K562 (cell line): ENCODE data around the gene C16orf95. TPM values are rescaled to one million over a fixed set of nuclear protein-coding genes. Genes with fewer than 3 reads are reported as not detected.

Experiments used
- ATAC-seq: fragments of 200-7000 bp; cut with Tn5 transposase; 3 replicates; pipeline ENCODE4 v1.9.1; 2020; ENCODE audit warnings: moderate library complexity
- BruUV-seq: library from RNA; stranded (reverse); fragments of 400-500 nt; replicated peaks from 2 replicates; lab custom pipeline; 2021; lab: Mats Ljungman, UMichigan
- CTCF ChIA-PET: fragments of 300-600 bp; formaldehyde crosslinking; extraction: SDS; loops from one replicate; lab custom pipeline; 2021; ENCODE audit warnings: low intra/inter-chr PET ratio; lab: Yijun Ruan, JAX
- POLR2A ChIA-PET: fragments of 300-600, 350-650 bp; sonication (Branson Sonifier 250); formaldehyde crosslinking; extraction: SDS; loops from one replicate; lab custom pipeline; 2021; ENCODE audit warnings: antibody characterized with exemption, inconsistent platforms; lab: Yijun Ruan, JAX
- DNase-seq, 4 experiments: peaks; one replicate each; pipeline versions ENCODE4 v3.0.0 to v3.0.0-alpha.2; 2011 to 2018; ENCODE audit warnings: low spot score in 3 of 4, mixed read lengths in 3 of 4; ENCODE audit errors: extremely low read depth in 1 of 4
- FAIRE-seq: peaks from 2 replicates; lab custom pipeline; 2011; peaks lifted over from hg19 to GRCh38; lab: Jason Lieb, UNC
- H2AFZ ChIP-seq: 2 replicates; pipeline ENCODE4 v1.6.0; 2011; ENCODE audit warnings: low read depth, low read length, control low read depth, inconsistent platforms
- H3K27ac ChIP-seq: fragments of 200-600 bp; 3 replicates; pipeline ENCODE4 v1.8.0; 2011; ENCODE audit warnings: low read depth, mild to moderate bottlenecking, control low read depth, inconsistent platforms, low read length, moderate library complexity, mixed read lengths; ENCODE audit errors: extremely low read depth
- H3K27me3 ChIP-seq, 2 experiments: fragments of 300-600 bp in 1 of 2; 2 replicates in 1 of 2; 3 replicates in 1 of 2; pipeline versions ENCODE4 v1.6.0 to v1.8.0; 2011; ENCODE audit warnings: inconsistent platforms in 2 of 2, low read length in 2 of 2, mild to moderate bottlenecking in 1 of 2, mixed read lengths in 1 of 2, moderate library complexity in 1 of 2; ENCODE audit not compliant: control insufficient read depth in 2 of 2, insufficient read depth in 2 of 2
- H3K36me3 ChIP-seq: fragments of 300-600 bp; 3 replicates; pipeline ENCODE4 v1.8.0; 2011; ENCODE audit warnings: mild to moderate bottlenecking, low read length, inconsistent platforms; ENCODE audit not compliant: control insufficient read depth, insufficient read depth
- H3K4me1 ChIP-seq, 2 experiments: fragments of 200-600 bp in 1 of 2; replicated peaks in 1 of 2; 2 replicates in 1 of 2; 3 replicates in 1 of 2; pipeline versions ENCODE4 v1.5.1 to v1.8.0; 2011; ENCODE audit warnings: inconsistent platforms in 2 of 2, low read length in 2 of 2, mild to moderate bottlenecking in 1 of 2, mixed read lengths in 1 of 2, moderate library complexity in 1 of 2; ENCODE audit not compliant: control insufficient read depth in 2 of 2, insufficient read depth in 2 of 2
- H3K4me2 ChIP-seq: 2 replicates; pipeline ENCODE4 v1.6.1; 2011; ENCODE audit warnings: low read length, control low read depth, inconsistent platforms, mixed read lengths; ENCODE audit not compliant: insufficient read depth
- H3K4me3 ChIP-seq: fragments of 200-600 bp; sonication (generic), shearing (Covaris generic); 2 replicates; pipeline ENCODE4 v1.5.1; 2016; ENCODE audit warnings: control low read depth, inconsistent platforms
- H3K79me2 ChIP-seq: fragments of 200-600 bp; 3 replicates; pipeline ENCODE4 v1.8.0; 2011; ENCODE audit warnings: low read length, inconsistent platforms; ENCODE audit not compliant: control insufficient read depth, insufficient read depth
- H3K9ac ChIP-seq, 2 experiments: 2 replicates each; pipeline versions ENCODE4 v1.6.0 to v1.6.1; 2011; ENCODE audit warnings: low read depth in 2 of 2, low read length in 2 of 2, control low read depth in 1 of 2, inconsistent platforms in 1 of 2, mild to moderate bottlenecking in 1 of 2, mixed read lengths in 1 of 2; ENCODE audit not compliant: insufficient read depth in 1 of 2
- H3K9me1 ChIP-seq: one replicate; pipeline ENCODE4 v1.6.0; 2011; ENCODE audit warnings: inconsistent platforms, mild to moderate bottlenecking, low read length, moderate library complexity; ENCODE audit not compliant: control insufficient read depth, insufficient read depth
- H3K9me3 ChIP-seq: replicated peaks from 2 replicates; pipeline ENCODE4 v1.5.1; 2011; ENCODE audit warnings: low read depth, low read length, inconsistent platforms; ENCODE audit not compliant: control insufficient read depth, insufficient read depth
- H4K20me1 ChIP-seq: replicated peaks from 2 replicates; pipeline ENCODE4 v1.6.1; 2011; ENCODE audit warnings: low read length, inconsistent platforms, mixed read lengths; ENCODE audit not compliant: control insufficient read depth, insufficient read depth
- ETS2 ChIP-seq: IDR thresholded peaks from 2 replicates; pipeline ENCODE4 v1.6.1; 2016; ENCODE audit warnings: borderline replicate concordance, missing genetic modification characterization, mild to moderate bottlenecking, moderate library complexity, missing compliant biosample characterization; ENCODE audit not compliant: poor library complexity, severe bottlenecking
- GABPA ChIP-seq: fragments of 200-800 bp; sonication (Bioruptor generic); conservative IDR thresholded peaks from 2 replicates; pipeline ENCODE4 v1.6.1; 2016; ENCODE audit warnings: low read depth, missing genetic modification characterization, missing compliant biosample characterization
- HNRNPLL ChIP-seq: fragments of 200-400 bp; formaldehyde crosslinking; IDR thresholded peaks from 2 replicates; pipeline ENCODE4 v1.6.1; 2017; ENCODE audit warnings: low read length, low read depth, mild to moderate bottlenecking; ENCODE audit not compliant: poor library complexity, severe bottlenecking
- MAZ ChIP-seq, 2 experiments: fragments of 450-650 bp in 1 of 2; sonication (generic) in 1 of 2; formaldehyde crosslinking; IDR thresholded peaks in 1 of 2; conservative IDR thresholded peaks in 1 of 2; 2 replicates each; pipeline versions ENCODE4 v1.4.0 to v1.5.0; 2020; ENCODE audit warnings: mild to moderate bottlenecking in 1 of 2, missing genetic modification reagents in 1 of 2
- POLR2G ChIP-seq: fragments of 200-400 bp; formaldehyde crosslinking; IDR thresholded peaks from 2 replicates; pipeline ENCODE4 v1.6.1; 2017; ENCODE audit warnings: low read depth, mild to moderate bottlenecking, antibody characterized with exemption, low read length, moderate library complexity
- POLR3G ChIP-seq: IDR thresholded peaks from 2 replicates; pipeline ENCODE4 v1.6.1; 2011; ENCODE audit not compliant: insufficient read length, insufficient replicate concordance; ENCODE audit errors: extremely low read depth
- RBM22 ChIP-seq: fragments of 200-400 bp; formaldehyde crosslinking; IDR thresholded peaks from 2 replicates; pipeline ENCODE4 v1.6.1; 2018; ENCODE audit warnings: low read length, low read depth; ENCODE audit not compliant: poor library complexity, severe bottlenecking
- TRIM28 ChIP-seq: fragments of 450-650 bp; IDR thresholded peaks from 2 replicates; pipeline ENCODE4 v1.6.1; 2017
- ZEB2 ChIP-seq: fragments of 450-650 bp; IDR thresholded peaks from 2 replicates; pipeline ENCODE4 v1.6.1; 2016
- WGBS: fragments of 100-300 bp; shearing (Covaris generic); methylation state at CpG from one replicate; pipeline ENCODE4 v1.1.6; 2016; ENCODE audit warnings: low coverage, mixed read lengths; ENCODE audit not compliant: insufficient coverage; ENCODE audit errors: missing lambda C conversion rate; 5-methylcytosine and 5-hydroxymethylcytosine counted together
- in situ Hi-C: fragments of 300-500 bp; cut with MboI; formaldehyde crosslinking; loops from 4 replicates; pipeline ENCODE4 v1.15.0; 2018; ENCODE audit warnings: inconsistent platforms, mixed read lengths
- intact Hi-C: fragments of 100-400 bp; cut with micrococcal nuclease; formaldehyde crosslinking; loops from 2 replicates; pipeline ENCODE4 v1.14.2; 2022
- polyA plus RNA-seq, 8 experiments: library from polyadenylated mRNA; depleted of rRNA in 4 of 8; stranded (reverse) in 5 of 8; unstranded in 3 of 8; fragments of >200 nt; fragmentation: Nextera tagmentation in 2 of 8; fragmentation: Illumina TruSeq in 1 of 8; extraction: Ambion mirVana in 2 of 8; extraction: Trizol in 1 of 8; gene quantifications; 2 replicates each; pipeline versions ENCODE4 v1.2.1 to v1.2.3, GENCODE V29; 2011 to 2014; ENCODE audit warnings: inconsistent platforms in 1 of 8, missing spikeins in 1 of 8
- total RNA-seq, 7 experiments: library from RNA; depleted of rRNA in 6 of 7; stranded (reverse); fragments of >200 nt in 6 of 7; fragmentation: Illumina TruSeq in 2 of 7; extraction: Trizol in 2 of 7; gene quantifications; 2 replicates each; pipeline versions ENCODE4 v1.2.1 to v1.2.3, GENCODE V29; 2011 to 2021; ENCODE audit warnings: low replicate concordance in 1 of 7
- TF ChIP-seq, protein P1 (sequence below): fragments of 250-450 bp; sonication (Bioruptor Pico); IDR thresholded peaks from 2 replicates; pipeline ENCODE4 v1.9.0; 2021; ENCODE audit warnings: mild to moderate bottlenecking
- TF ChIP-seq, protein P2 (sequence below): fragments of 250-450 bp; sonication (Bioruptor Pico); IDR thresholded peaks from 2 replicates; pipeline ENCODE4 v1.8.0; 2021; ENCODE audit warnings: borderline replicate concordance, mild to moderate bottlenecking, moderate library complexity; ENCODE audit not compliant: poor library complexity, severe bottlenecking
- TF ChIP-seq, protein P3 (sequence below): fragments of 450-650 bp; formaldehyde crosslinking; IDR thresholded peaks from 2 replicates; pipeline ENCODE4 v1.4.0; 2022; ENCODE audit warnings: missing genetic modification characterization

Gene C16orf95
- total and polyA plus RNA-seq, 9 of the 15 experiments (the other 6 are each of a cell fraction or from before 2014, with no cell fraction given): 6.5 to 20.5 (median 9.4) TPM

DNA sequence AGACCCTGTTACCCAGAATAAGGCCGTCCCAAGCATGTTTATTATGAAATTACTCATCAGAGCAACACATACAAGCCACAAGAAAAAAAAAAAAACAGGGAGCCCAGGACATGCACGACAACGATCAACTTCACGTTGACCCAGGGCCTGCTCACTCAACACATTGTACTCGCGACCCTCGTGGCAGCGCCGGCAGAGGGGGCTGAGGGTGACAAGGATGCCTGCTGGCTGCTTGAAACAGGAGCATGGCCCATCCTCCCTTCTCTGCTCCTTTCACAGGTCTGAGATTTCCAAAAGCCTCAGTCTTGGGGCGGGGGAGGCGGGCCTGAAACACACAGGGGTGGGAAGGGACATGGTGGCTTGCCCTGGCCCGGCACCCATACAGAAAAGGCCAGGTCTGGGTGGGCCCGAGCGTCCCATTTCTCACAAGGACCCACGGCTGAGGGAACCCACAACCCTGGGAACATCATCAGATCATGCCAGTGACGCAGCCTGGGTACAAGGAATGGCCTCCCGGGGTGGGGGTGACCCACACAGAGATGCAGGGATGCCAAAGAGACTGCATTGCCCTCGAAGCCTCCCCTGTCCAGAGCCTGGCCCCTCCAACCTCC is 21.1 kb upstream of the C16orf95 start:
- no peak overlapping the region for H3K27ac ChIP-seq
- POLR2A ChIA-PET: interaction anchor here (1.2 kb wide), 1 partner anchor 14 kb away, joined by 3 read pairs; no protein-coding TSS in a partner anchor
- H3K4me1 ChIP-seq: peaks cover 0 to 5% of the 10 kb centered on the region in 2 experiments; a peak in 1 of 5 replicates
- CTCF ChIA-PET: interaction anchor here (0.7 kb wide), 1 partner anchor 57 kb away, joined by 3 read pairs; no protein-coding TSS in a partner anchor
- BruUV-seq: no TSS peak
- no peaks in the 10 kb centered on the region for H3K9me3 ChIP-seq
- intact Hi-C loops: no loop called here
- 89% methylated on average over 6 of the region's 18 CpGs for WGBS
- no peak overlapping the region for H2AFZ ChIP-seq
- peaks cover 4% of the 10 kb centered on the region for H4K20me1 ChIP-seq
- FAIRE-seq: no peak
- H3K9me1 ChIP-seq: no peaks in the 10 kb centered on the region
- in situ Hi-C loops: no loop called here
- H3K36me3 ChIP-seq: peaks cover 70% of the 10 kb centered on the region; the same call in 2 of the 3 replicates
- no peak overlapping the region for H3K9ac ChIP-seq
- no peak overlapping the region for H3K4me2 ChIP-seq
- no peaks in the 10 kb centered on the region for H3K79me2 ChIP-seq
- no peaks in the 10 kb centered on the region for H3K27me3 ChIP-seq
- no peak overlapping the region for H3K4me3 ChIP-seq
- TF ChIP-seq POLR2G (0 out of 2 replicates have a peak, but pooled peaks have one; percentile 17), ZEB2 (no peak)
- TF ChIP-seq, protein P1, sequence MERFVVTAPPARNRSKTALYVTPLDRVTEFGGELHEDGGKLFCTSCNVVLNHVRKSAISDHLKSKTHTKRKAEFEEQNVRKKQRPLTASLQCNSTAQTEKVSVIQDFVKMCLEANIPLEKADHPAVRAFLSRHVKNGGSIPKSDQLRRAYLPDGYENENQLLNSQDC (CRISPR knock-in tag): no peak
- no peak for DNase-seq
- no peak for ATAC-seq

DNA sequence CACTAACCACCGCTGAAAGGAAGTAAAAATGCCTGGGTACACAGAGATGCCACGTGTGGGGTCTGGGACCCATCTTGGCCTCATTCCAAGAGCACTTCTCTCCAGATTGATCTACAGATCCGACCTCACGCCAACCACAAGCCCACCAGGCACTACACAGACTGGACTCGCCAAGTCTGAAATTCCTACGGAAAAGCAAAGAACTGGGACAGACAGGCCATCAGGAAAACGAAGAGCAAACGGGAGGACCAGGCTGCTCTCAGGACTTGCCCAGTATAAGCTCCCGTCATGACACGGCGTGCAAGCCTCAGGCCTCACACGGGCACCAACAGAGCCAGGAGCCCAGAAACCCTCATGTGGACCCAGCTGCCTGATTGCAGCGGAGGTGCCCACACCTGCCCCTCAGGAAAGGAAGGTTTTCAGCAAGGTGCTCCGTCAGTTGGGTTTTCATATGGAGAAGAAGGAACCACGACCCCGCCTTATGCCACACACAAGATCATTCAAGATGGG is 20.1 kb upstream of the C16orf95 start:
- no peak overlapping the region; a peak in 1 of 4 replicates for H3K9ac ChIP-seq
- no peak overlapping the region for H2AFZ ChIP-seq
- DNase-seq: no peak
- peaks cover 0 to 8% of the 10 kb centered on the region in 2 experiments; a peak in 1 of 5 replicates for H3K4me1 ChIP-seq
- CTCF ChIA-PET: no interaction called here
- no peak for ATAC-seq
- 84% methylated on average over 16 of the region's 16 CpGs for WGBS
- POLR2A ChIA-PET: interaction anchor here (1.1 kb wide), 1 partner anchor 47 kb away, joined by 3 read pairs; no protein-coding TSS in a partner anchor
- H3K9me3 ChIP-seq: no peaks in the 10 kb centered on the region
- no peak for FAIRE-seq
- no peaks in the 10 kb centered on the region for H3K27me3 ChIP-seq
- no TSS peak for BruUV-seq
- no peaks in the 10 kb centered on the region for H3K79me2 ChIP-seq
- no peak overlapping the region for H3K4me2 ChIP-seq
- in situ Hi-C loops: no loop called here
- no peaks in the 10 kb centered on the region for H3K9me1 ChIP-seq
- H3K4me3 ChIP-seq: no peak overlapping the region
- peaks cover 68% of the 10 kb centered on the region; the same call in 2 of the 3 replicates for H3K36me3 ChIP-seq
- intact Hi-C loops: no loop called here
- H3K27ac ChIP-seq: no peak overlapping the region
- H4K20me1 ChIP-seq: peaks cover 4% of the 10 kb centered on the region
- TF ChIP-seq, protein P2, sequence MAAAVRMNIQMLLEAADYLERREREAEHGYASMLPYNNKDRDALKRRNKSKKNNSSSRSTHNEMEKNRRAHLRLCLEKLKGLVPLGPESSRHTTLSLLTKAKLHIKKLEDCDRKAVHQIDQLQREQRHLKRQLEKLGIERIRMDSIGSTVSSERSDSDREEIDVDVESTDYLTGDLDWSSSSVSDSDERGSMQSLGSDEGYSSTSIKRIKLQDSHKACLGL (CRISPR knock-in tag): no peak
- TF ChIP-seq GABPA: no peak
- TF ChIP-seq, protein P3, sequence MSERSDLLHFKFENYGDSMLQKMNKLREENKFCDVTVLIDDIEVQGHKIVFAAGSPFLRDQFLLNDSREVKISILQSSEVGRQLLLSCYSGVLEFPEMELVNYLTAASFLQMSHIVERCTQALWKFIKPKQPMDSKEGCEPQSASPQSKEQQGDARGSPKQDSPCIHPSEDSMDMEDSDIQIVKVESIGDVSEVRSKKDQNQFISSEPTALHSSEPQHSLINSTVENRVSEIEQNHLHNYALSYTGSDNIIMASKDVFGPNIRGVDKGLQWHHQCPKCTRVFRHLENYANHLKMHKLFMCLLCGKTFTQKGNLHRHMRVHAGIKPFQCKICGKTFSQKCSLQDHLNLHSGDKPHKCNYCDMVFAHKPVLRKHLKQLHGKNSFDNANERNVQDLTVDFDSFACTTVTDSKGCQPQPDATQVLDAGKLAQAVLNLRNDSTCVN: no peak
- no peak for TF ChIP-seq HNRNPLL
- no peak for TF ChIP-seq TRIM28
- no peak for TF ChIP-seq RBM22
- no peak for TF ChIP-seq ETS2 (tag)
- TF ChIP-seq MAZ (CRISPR knock-in tag; conservative IDR thresholded peaks at IDR 0.05 in 1 of 2, IDR thresholded peaks at IDR 0.05 in 1 of 2): no peak
- no peak for TF ChIP-seq POLR3G
